HG02852 (cell line): Measurements from ENCODE around the gene SLTM.
"Not testable (repeated sequence)": the region's sequence is repeated elsewhere in the genome, so short reads cannot be mapped to it uniquely, and the experiment has no call there.

Experiments used
- ATAC-seq: cut with Tn5 transposase; IDR thresholded peaks from one replicate; pipeline ENCODE4 v1.9.1; 2021; ENCODE audit warnings: mild to moderate bottlenecking, moderate library complexity; ENCODE audit not compliant: unreplicated experiment

SLTM gene

GRCh38 chr15:58933281-58934113 is at the start of gene SLTM:
TSS of gene SLTM (minus strand) at chr15:58933679. CDS start at chr15:58933565, 114 bp downstream.
- ATAC-seq = peak; percentile 87

- no peak for ATAC-seq
Observed at GRCh38 chr15:58983261-58983660, 49.8 kb upstream of the SLTM start.

- no peak for ATAC-seq
Observed at GRCh38 chr15:58981808-58982475, 48.5 kb upstream of the SLTM start.

GRCh38 chr15:58980351-58980939 is 47.0 kb upstream of the SLTM start:
- ATAC-seq = no peak

DNA sequence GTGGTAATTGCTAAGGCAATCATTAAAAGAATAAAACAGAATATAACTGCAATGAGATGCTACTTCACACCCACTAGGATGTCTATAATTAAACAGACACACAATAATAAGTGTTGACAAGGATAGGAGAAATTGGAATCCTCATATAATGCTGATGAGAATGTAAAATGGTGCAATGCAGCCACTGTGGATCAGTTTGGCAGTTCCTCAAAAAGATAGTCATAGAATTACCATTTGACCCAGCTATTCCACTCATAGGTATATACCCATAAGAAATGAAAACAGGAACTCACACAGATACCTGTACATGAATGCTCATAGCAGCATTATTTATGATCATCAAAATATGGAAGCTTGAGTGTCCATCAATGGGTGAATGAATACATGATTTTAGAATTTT is 44.4 kb upstream of the SLTM start:
- ATAC-seq = no peak

GRCh38 chr15:58967479-58967878 is 34.0 kb upstream of the SLTM start:
- ATAC-seq = no peak

DNA sequence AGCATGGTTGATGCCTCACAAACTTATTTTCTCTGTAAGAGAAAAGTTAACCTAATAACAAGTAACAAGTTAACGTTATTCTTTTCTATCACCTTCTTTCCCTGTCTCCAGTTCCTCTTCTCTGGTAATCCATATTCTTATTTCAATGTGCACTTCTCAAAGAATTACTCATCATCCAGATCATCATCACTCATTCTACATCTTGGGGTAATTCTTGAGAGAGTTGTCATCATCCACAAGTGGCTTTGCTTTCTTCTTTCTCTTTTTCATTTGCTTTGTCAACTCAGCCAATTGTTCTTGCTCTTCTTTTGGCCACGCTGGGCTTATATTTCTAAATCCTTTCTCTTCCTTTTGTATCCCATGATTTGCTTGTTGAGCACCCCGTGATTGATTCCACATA is 33.2 kb upstream of the SLTM start:
- no peak for ATAC-seq

GRCh38 chr15:58962662-58963565 is 29.4 kb upstream of the SLTM start:
- no peak for ATAC-seq

DNA sequence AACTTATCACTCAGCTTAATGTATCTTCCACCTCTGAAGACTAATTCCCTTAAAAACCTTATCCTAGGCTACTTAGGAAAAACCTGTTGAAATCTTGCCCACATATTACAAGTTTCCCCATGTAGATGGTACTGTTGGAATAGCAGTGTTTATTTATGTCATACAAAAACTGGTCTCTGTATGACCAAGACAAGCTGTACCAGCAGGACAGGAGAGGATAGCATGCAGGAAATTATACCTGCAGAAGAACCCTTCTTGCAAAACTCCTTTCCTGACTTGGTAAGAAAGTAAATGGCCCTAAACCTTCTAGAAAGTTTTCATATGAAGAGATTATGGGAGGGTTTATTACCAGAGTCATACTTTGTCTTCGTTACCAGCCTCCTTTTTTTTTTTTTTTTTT is 28.7 kb upstream of the SLTM start:
- ATAC-seq = no peak

DNA sequence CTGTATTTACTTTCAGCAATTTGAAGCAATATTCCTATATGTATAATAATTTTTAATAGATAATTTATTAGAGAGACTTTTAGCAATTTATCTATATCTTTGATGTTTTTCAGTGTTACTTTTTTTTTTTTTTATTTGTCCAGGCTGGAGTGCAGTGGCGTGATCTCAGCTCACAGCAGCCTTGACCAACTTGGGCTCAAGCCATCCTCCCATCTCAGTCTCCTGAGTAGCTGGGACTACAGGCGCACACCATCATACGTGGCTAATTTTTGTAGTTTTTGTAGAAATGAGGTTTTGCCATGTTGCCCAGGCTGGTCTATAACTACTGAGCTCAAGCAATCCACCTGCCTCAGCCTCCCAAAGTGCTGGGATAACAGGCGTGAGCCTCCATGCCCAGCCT is 25.3 kb upstream of the SLTM start:
- no peak for ATAC-seq

DNA sequence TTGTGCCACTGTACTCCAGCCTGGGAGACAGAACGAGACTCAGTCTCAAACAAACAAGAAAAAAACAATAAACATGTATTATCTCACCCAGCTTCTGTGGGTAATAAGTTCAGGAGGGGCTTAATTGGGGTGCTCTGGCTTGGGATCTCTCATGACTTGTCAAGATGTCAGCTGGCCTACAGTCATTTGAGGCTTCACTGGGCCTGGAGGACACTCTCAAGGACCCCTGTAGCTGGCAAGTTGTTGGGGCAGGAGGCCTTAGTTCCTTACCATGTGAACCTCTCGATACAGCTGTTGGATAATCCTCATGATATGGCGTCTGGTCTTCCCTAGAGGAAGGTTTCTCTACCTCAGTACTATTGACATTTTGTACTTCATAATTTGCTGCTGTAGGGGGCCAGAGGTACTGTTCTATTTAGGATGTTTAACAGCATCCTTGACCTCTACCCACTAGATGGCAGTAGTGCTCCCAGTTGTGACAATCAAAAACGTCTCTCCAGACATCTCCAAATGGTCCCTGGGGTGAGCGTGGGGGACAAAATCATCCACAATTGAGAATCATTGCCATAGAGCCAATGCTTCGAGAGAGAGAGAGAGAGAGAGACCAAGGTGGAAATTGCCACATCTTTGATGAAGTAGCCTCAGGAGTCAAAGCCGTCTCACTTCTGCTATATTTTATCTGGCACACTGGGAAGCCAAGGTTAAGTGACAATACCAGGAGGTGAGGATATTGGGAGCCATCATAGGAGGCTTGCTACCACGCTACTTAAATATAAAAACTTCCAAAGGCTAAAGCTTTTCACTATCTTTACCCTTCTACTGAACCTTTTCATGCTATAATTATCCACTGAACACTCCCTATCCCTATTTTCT is 23.9 kb upstream of the SLTM start:
- peak; percentile 67 for ATAC-seq

DNA sequence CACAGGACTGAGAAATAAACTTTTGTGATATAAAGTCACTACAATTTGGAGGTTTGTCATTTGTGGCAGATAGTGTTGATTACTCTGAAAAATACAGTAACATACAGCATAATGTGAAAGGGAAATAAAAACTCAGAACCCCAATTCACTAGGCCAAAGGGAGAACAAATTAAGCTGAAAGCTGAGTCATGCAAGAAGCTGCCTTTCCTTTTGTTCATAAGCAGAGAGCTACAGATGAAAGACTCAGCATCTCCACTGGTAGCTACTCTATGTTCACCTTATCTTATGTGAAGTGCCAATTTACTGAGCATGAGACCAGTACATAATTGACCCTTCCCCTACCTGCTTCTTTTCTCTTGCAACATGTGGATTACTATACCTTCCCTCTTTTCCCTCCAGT is 19.3 kb upstream of the SLTM start:
- no peak for ATAC-seq

GRCh38 chr15:58951388-58952007 is 18.0 kb upstream of the SLTM start:
- no peak for ATAC-seq

DNA sequence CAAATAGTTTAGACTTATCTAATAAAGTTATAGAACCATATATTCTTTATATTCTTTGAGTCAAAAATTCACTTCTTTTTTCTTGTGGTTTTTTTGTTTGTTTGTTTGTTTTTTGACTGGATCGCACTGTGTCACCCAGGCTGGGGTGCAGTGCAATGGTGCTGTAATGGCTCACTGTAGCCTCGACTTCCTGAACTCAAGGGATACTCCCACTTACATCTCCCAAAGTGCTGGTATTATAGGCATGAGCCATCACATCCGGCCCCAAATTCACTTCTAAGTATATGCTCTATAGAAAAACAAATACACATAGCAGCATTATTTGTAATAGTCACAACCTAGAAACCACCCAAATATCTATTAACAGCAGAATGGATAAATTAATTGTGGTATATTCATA is 13.7 kb upstream of the SLTM start:
- ATAC-seq = no peak

- ATAC-seq = not testable (repeated sequence)
Observed at GRCh38 chr15:58934974-58935373, 1.5 kb upstream of the SLTM start.

GRCh38 chr15:58934521-58934920 is 1.0 kb upstream of the SLTM start:
- ATAC-seq = no peak

- ATAC-seq = no peak
Observed at GRCh38 chr15:58934114-58934447, 602 bp upstream of the SLTM start.

GRCh38 chr15:58932710-58933280 is 684 bp downstream of the SLTM start:
- peak; percentile 39 for ATAC-seq

DNA sequence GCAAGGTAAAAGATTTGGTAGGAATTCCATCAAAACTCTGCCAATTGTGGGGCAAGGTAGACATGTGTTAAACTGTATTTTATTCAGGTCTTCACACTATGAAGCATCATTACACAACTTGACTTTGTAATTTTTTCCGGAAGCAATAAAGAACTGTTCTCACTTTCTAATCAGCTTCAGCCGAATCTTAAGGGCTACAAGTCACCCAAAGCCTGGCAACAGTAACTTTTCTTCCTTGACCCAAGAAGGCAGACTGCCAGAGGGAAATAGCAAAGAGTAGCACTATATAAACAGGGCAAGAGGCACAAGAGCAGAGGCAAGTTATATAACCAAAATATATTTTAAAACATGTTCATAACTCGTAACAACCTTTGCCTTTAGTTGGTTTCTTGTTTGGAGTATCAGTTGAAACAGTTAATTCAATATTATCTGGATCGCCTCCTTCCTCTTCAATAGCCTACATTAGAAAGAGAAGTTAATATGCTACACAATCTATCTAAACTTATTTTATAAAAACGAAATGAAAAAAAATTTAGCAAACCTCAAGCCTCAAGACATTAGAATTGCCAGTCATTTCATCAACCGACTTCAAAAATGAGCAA is 1.4 kb downstream of the SLTM start:
- no peak for ATAC-seq
